WTC11 (cell line): ENCODE results near the gene AP2M1. TPM values are rescaled to one million over a fixed set of nuclear protein-coding genes. Genes with fewer than 3 reads are reported as not detected.

Source experiments
- ATAC-seq: fragments of 200-7000 bp; cut with Tn5 transposase; 2 replicates; pipeline ENCODE4 v1.10.0; 2021; ENCODE audit warnings: mild to moderate bottlenecking, moderate library complexity
- CTCF ChIA-PET: fragments of 300-600 bp; sonication (Branson Sonifier 250); formaldehyde crosslinking; loops from one replicate; lab custom pipeline; 2021; ENCODE audit warnings: antibody characterized with exemption; lab: Charles Lee
- POLR2A ChIA-PET: fragments of 350-600 bp; sonication (Branson Sonifier 250); formaldehyde crosslinking; loops from one replicate; lab custom pipeline; 2021; ENCODE audit warnings: antibody characterized with exemption; lab: Charles Lee
- DNase-seq: peaks from one replicate; pipeline ENCODE4 v3.0.0; 2021; ENCODE audit warnings: low spot score
- H3K27ac Mint-ChIP-seq: 2 replicates; pipeline ENCODE4 v1.8.0; 2021; ENCODE audit warnings: mixed read lengths
- H3K27me3 Mint-ChIP-seq: 2 replicates; pipeline ENCODE4 v1.8.0; 2021; ENCODE audit warnings: low read depth, mild to moderate bottlenecking, moderate library complexity, mixed read lengths
- H3K36me3 Mint-ChIP-seq: 2 replicates; pipeline ENCODE4 v1.8.0; 2021; ENCODE audit warnings: mixed read lengths
- H3K4me1 Mint-ChIP-seq: 2 replicates; pipeline ENCODE4 v1.8.0; 2022; ENCODE audit warnings: mixed read lengths
- H3K4me3 Mint-ChIP-seq: 2 replicates; pipeline ENCODE4 v1.8.0; 2021; ENCODE audit warnings: mild to moderate bottlenecking, moderate library complexity, mixed read lengths
- H3K9me3 Mint-ChIP-seq: 2 replicates; pipeline ENCODE4 v1.8.0; 2021; ENCODE audit warnings: mixed read lengths
- CREB1 ChIP-seq: sonication (generic); formaldehyde crosslinking; IDR thresholded peaks from 2 replicates; pipeline ENCODE4 v1.8.0; 2023; ENCODE audit warnings: mild to moderate bottlenecking, missing genetic modification reagents
- CREM ChIP-seq: sonication (generic); formaldehyde crosslinking; IDR thresholded peaks from 2 replicates; pipeline ENCODE4 v1.8.1; 2022; ENCODE audit warnings: mild to moderate bottlenecking, missing genetic modification reagents, moderate library complexity
- ETV6 ChIP-seq: sonication (generic); formaldehyde crosslinking; IDR thresholded peaks from 2 replicates; pipeline ENCODE4 v1.8.1; 2022; ENCODE audit warnings: mild to moderate bottlenecking, missing genetic modification reagents
- FOXK1 ChIP-seq: sonication (generic); formaldehyde crosslinking; IDR thresholded peaks from 2 replicates; pipeline ENCODE4 v1.8.0; 2022; ENCODE audit warnings: mild to moderate bottlenecking, moderate library complexity, missing genetic modification reagents
- FOXP4 ChIP-seq: sonication (generic); formaldehyde crosslinking; IDR thresholded peaks from 2 replicates; pipeline ENCODE4 v1.8.0; 2022; ENCODE audit warnings: mild to moderate bottlenecking, missing genetic modification reagents
- GABPB1 ChIP-seq: sonication (generic); formaldehyde crosslinking; IDR thresholded peaks from 2 replicates; pipeline ENCODE4 v1.8.1; 2023; ENCODE audit warnings: mild to moderate bottlenecking, missing genetic modification reagents
- GRHL2 ChIP-seq: fragments of 250-450 bp; sonication (Bioruptor Pico); IDR thresholded peaks from 2 replicates; pipeline ENCODE4 v1.8.0; 2022; ENCODE audit warnings: mild to moderate bottlenecking, moderate library complexity; ENCODE audit not compliant: insufficient replicate concordance, severe bottlenecking
- MAX ChIP-seq: sonication (generic); formaldehyde crosslinking; IDR thresholded peaks from 2 replicates; pipeline ENCODE4 v1.8.0; 2022; ENCODE audit warnings: mild to moderate bottlenecking, missing genetic modification reagents
- MYBL2 ChIP-seq: sonication (generic); formaldehyde crosslinking; IDR thresholded peaks from 2 replicates; pipeline ENCODE4 v1.8.1; 2023; ENCODE audit warnings: mild to moderate bottlenecking, moderate library complexity, missing genetic modification reagents
- PRDM15 ChIP-seq: sonication (generic); formaldehyde crosslinking; IDR thresholded peaks from 2 replicates; pipeline ENCODE4 v1.8.0; 2022; ENCODE audit warnings: missing genetic modification reagents
- PRRX2 ChIP-seq: fragments of 250-450 bp; sonication (Bioruptor Pico); IDR thresholded peaks from 2 replicates; pipeline ENCODE4 v1.8.0; 2021; ENCODE audit warnings: mild to moderate bottlenecking
- SMAD3 ChIP-seq: sonication (generic); formaldehyde crosslinking; IDR thresholded peaks from 2 replicates; pipeline ENCODE4 v1.8.0; 2022; ENCODE audit warnings: missing genetic modification reagents, mild to moderate bottlenecking, borderline replicate concordance
- TEAD1 ChIP-seq: sonication (generic); formaldehyde crosslinking; IDR thresholded peaks from 2 replicates; pipeline ENCODE4 v1.8.0; 2022; ENCODE audit warnings: mild to moderate bottlenecking, missing genetic modification reagents
- USF2 ChIP-seq: sonication (generic); formaldehyde crosslinking; IDR thresholded peaks from 2 replicates; pipeline ENCODE4 v1.8.1; 2023; ENCODE audit warnings: mild to moderate bottlenecking, missing genetic modification reagents, moderate library complexity
- ZBTB21 ChIP-seq: sonication (generic); formaldehyde crosslinking; IDR thresholded peaks from 2 replicates; pipeline ENCODE4 v1.8.1; 2023; ENCODE audit warnings: mild to moderate bottlenecking, missing genetic modification reagents, borderline replicate concordance
- ZNF121 ChIP-seq: sonication (generic); formaldehyde crosslinking; IDR thresholded peaks from 2 replicates; pipeline ENCODE4 v1.8.0; 2023; ENCODE audit warnings: missing genetic modification reagents
- ZNF423 ChIP-seq: fragments of 250-450 bp; sonication (Bioruptor Pico); IDR thresholded peaks from 2 replicates; pipeline ENCODE4 v2.1.2; 2022; ENCODE audit warnings: mild to moderate bottlenecking, moderate library complexity
- total RNA-seq: library from RNA; stranded (reverse); gene quantifications from 3 replicates; pipeline ENCODE4 v1.2.3, GENCODE V29; 2021
- TF ChIP-seq, protein P1 (sequence below): sonication (generic); formaldehyde crosslinking; IDR thresholded peaks from 2 replicates; pipeline ENCODE4 v1.8.1; 2022; ENCODE audit warnings: mild to moderate bottlenecking, moderate library complexity, missing genetic modification reagents
- TF ChIP-seq, protein P2 (sequence below): sonication (generic); formaldehyde crosslinking; IDR thresholded peaks from 2 replicates; pipeline ENCODE4 v1.8.0; 2022; ENCODE audit warnings: mild to moderate bottlenecking, missing genetic modification reagents
- TF ChIP-seq, protein P3 (sequence below): sonication (generic); formaldehyde crosslinking; IDR thresholded peaks from 2 replicates; pipeline ENCODE4 v1.8.0; 2023; ENCODE audit warnings: mild to moderate bottlenecking, missing genetic modification reagents
- TF ChIP-seq, protein P4 (sequence below): sonication (generic); formaldehyde crosslinking; IDR thresholded peaks from 2 replicates; pipeline ENCODE4 v1.8.1; 2022; ENCODE audit warnings: missing genetic modification reagents, borderline replicate concordance

Gene AP2M1
- total RNA-seq, 1 experiment from 2014 or later: 399 TPM

GRCh38 chr3:184133840-184134745, 40.6 kb upstream of the AP2M1 start:
- Mint-ChIP-seq H3K27me3 (no peaks in the 10 kb centered on the region), H3K4me3 (peak overlapping the region; percentile 94), H3K36me3 (0 out of 2 replicates have a peak, but pooled peaks cover 3% of the 10 kb centered on the region), H3K27ac (peak overlapping the region; percentile 89), H3K4me1 (peaks cover 20% of the 10 kb centered on the region), H3K9me3 (no peaks in the 10 kb centered on the region)
- POLR2A ChIA-PET: interaction anchor here (1.4 kb wide), 1 partner anchor 26 kb away, joined by 3 read pairs; no protein-coding TSS in a partner anchor
- DNase-seq (peak; percentile 83), ATAC-seq (peak; percentile 60)
- CTCF ChIA-PET: interaction anchor here (0.8 to 2.8 kb wide), 11 partner anchors 14 to 249 kb away, joined by 3 to 12 read pairs (median 4); partner anchors contain the start of genes ABCC5, CAMK2N2 and PARL
- TF ChIP-seq GABPB1 (CRISPR knock-in tag) (peak; percentile 50; the same call in 1 of the 2 replicates), PRRX2 (CRISPR knock-in tag) (no peak), PRDM15 (peak; percentile 84), USF2 (CRISPR knock-in tag) (peak; percentile 57; the same call in 1 of the 2 replicates), TEAD1 (CRISPR knock-in tag) (peak; percentile 80), ZNF121 (CRISPR knock-in tag) (no peak), SMAD3 (peak; percentile 60; the same call in 1 of the 2 replicates), CREB1 (CRISPR knock-in tag) (0 out of 2 replicates have a peak, but pooled peaks have one; percentile 41), GRHL2 (CRISPR knock-in tag) (no peak), FOXP4 (CRISPR knock-in tag) (peak; percentile 59; the same call in 1 of the 2 replicates), ZNF423 (peak; percentile 70), MAX (CRISPR knock-in tag) (peak; percentile 98), ETV6 (CRISPR knock-in tag) (peak; percentile 82), ZBTB21 (CRISPR knock-in tag) (no peak), MYBL2 (CRISPR knock-in tag) (no peak), CREM (CRISPR knock-in tag) (peak; percentile 6; the same call in 1 of the 2 replicates), FOXK1 (peak; percentile 63; the same call in 1 of the 2 replicates)
- TF ChIP-seq, protein P1, sequence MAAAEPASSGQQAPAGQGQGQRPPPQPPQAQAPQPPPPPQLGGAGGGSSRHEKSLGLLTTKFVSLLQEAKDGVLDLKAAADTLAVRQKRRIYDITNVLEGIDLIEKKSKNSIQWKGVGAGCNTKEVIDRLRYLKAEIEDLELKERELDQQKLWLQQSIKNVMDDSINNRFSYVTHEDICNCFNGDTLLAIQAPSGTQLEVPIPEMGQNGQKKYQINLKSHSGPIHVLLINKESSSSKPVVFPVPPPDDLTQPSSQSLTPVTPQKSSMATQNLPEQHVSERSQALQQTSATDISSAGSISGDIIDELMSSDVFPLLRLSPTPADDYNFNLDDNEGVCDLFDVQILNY (CRISPR knock-in tag): 0 out of 2 replicates have a peak, but pooled peaks have one; percentile 29
- TF ChIP-seq, protein P2, sequence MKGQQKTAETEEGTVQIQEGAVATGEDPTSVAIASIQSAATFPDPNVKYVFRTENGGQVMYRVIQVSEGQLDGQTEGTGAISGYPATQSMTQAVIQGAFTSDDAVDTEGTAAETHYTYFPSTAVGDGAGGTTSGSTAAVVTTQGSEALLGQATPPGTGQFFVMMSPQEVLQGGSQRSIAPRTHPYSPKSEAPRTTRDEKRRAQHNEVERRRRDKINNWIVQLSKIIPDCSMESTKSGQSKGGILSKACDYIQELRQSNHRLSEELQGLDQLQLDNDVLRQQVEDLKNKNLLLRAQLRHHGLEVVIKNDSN (CRISPR knock-in tag): peak; percentile 74
- TF ChIP-seq, protein P3, sequence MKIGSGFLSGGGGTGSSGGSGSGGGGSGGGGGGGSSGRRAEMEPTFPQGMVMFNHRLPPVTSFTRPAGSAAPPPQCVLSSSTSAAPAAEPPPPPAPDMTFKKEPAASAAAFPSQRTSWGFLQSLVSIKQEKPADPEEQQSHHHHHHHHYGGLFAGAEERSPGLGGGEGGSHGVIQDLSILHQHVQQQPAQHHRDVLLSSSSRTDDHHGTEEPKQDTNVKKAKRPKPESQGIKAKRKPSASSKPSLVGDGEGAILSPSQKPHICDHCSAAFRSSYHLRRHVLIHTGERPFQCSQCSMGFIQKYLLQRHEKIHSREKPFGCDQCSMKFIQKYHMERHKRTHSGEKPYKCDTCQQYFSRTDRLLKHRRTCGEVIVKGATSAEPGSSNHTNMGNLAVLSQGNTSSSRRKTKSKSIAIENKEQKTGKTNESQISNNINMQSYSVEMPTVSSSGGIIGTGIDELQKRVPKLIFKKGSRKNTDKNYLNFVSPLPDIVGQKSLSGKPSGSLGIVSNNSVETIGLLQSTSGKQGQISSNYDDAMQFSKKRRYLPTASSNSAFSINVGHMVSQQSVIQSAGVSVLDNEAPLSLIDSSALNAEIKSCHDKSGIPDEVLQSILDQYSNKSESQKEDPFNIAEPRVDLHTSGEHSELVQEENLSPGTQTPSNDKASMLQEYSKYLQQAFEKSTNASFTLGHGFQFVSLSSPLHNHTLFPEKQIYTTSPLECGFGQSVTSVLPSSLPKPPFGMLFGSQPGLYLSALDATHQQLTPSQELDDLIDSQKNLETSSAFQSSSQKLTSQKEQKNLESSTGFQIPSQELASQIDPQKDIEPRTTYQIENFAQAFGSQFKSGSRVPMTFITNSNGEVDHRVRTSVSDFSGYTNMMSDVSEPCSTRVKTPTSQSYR (CRISPR knock-in tag): 0 out of 2 replicates have a peak, but pooled peaks have one; percentile 41
- TF ChIP-seq, protein P4, sequence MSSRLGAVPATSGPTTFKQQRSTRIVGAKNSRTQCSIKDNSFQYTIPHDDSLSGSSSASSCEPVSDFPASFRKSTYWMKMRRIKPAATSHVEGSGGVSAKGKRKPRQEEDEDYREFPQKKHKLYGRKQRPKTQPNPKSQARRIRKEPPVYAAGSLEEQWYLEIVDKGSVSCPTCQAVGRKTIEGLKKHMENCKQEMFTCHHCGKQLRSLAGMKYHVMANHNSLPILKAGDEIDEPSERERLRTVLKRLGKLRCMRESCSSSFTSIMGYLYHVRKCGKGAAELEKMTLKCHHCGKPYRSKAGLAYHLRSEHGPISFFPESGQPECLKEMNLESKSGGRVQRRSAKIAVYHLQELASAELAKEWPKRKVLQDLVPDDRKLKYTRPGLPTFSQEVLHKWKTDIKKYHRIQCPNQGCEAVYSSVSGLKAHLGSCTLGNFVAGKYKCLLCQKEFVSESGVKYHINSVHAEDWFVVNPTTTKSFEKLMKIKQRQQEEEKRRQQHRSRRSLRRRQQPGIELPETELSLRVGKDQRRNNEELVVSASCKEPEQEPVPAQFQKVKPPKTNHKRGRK (CRISPR knock-in tag): no peak
